ENCODE measurements around the gene ZC3H18. TPM values are rescaled to one million over a fixed set of nuclear protein-coding genes. Genes with fewer than 3 reads are reported as not detected.

ZC3H18 gene
- total and polyA plus RNA-seq, 2 donors (not counting 1 experiment from before 2014, with no cell fraction given): 7.9 to 9.4 TPM

DNA sequence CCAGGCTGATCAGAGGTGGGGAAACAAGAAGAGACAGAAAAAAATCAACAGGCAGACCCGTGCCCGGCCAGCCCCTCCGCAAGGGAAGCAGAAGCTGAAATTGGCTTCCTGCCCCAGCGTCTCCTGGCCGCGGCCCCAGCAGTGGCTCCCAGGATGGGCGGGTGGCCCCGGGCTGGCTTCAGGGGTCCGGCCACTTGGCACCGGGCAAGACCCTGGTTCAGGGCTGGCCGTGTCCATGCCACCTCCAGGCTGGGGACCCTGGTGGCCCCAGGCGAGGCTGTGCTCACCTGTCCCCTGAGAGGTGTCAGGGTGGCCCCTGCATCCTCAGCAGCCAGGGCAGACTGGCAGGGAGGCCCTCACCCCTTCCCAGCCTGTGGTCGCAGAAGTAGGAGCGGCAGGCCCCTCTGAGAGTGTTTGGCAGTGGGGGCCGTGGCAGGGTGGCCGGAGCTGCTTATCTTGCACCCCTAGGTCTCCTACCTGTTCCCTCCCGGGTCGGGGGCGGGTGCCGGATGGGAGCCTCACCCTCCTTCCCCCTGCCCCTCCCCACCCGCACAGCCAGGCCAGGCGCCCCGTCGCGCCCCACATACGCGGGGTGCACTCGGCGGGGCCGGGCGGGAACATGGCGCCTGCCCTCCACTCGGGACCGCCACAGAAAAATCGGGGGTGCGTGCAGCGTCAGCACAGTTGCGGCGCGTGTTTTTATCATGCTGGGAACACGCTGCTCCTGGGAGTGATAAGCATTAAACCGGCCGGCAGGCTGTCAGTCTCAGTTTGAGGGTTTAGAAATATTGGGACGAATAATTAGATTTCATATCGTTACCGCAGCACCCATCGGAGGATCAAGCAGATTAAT lies 46.7 kb upstream of the ZC3H18 start:
- Histone ChIP-seq H3K4me3 (replicated peaks in 1 of 4; ENCODE audit: control extremely low read depth in 1 of 4, insufficient read depth in 1 of 4, low read depth in 3 of 4, low read length in 4 of 4) (no peak overlapping the region), H3K27me3 (ENCODE audit: control insufficient read depth, insufficient read depth, low read length) (peaks cover 15% of the 10 kb centered on the region), H3K27ac (ENCODE audit: insufficient read depth, low read length) (no peak overlapping the region), H3K4me2 (ENCODE audit: extremely low read depth, insufficient read depth, low read length) (no peak overlapping the region), H3K9ac (ENCODE audit: insufficient read depth, low read length) (no peak overlapping the region), H4K20me1 (ENCODE audit: control insufficient read depth, extremely low read depth, insufficient read depth, low read length) (no peaks in the 10 kb centered on the region), H3K36me3 (ENCODE audit: control insufficient read depth, insufficient read depth, low read length) (no peaks in the 10 kb centered on the region), H3K4me1 (ENCODE audit: control insufficient read depth, extremely low read depth, insufficient read depth, low read length) (no peaks in the 10 kb centered on the region), H3K79me2 (ENCODE audit: control insufficient read depth, insufficient read depth, low read length) (no peaks in the 10 kb centered on the region), H2AFZ (ENCODE audit: low read length) (no peak overlapping the region), H3K9me3 (ENCODE audit: control insufficient read depth, insufficient read depth, low read depth, low read length) (no peaks in the 10 kb centered on the region)
- no peak for TF ChIP-seq EZH2 (IDR thresholded peaks at IDR 0.05; ENCODE audit: low read length, missing control alignments)
- no peak for TF ChIP-seq CTCF (conservative IDR thresholded peaks at IDR 0.05 in 1 of 2, IDR thresholded peaks at IDR 0.05 in 1 of 2; ENCODE audit: low read depth in 1 of 2, low read length in 2 of 2)
- no peak for DNase-seq (ENCODE audit: low read depth in 2 of 2)

DNA sequence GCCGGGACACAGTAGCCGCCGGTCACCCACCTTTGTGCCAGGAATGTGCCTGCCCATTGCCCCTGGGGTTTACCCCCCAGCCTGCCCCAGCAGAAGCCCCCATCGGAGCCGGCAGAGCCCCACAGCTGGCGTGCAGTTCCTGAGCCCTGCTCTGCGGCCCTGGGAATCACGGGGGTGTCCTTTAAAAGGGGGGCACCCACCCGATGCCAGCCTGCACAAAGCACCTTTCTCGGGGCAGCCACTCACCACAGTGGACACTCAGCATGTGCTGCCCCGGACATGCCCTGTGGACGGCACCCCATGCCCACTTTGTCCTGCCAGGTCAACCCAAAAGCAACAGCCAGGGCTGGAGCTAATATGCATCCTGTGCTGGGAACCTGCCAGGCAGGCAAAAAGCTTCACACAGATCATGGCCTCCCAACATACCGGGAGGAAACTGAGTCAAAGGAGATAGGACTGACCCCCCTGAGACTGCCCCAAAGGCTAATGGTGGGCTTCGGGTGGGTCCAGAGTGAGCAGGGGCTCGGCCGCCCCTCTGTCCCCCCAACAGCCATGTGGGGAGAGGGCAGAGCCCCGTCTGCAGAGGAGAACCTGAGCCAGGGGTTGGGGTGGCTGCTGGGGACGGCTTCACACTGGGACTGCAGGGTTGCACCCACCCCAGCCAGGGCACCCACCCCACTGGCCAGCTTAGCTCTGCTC lies 45.8 kb upstream of the ZC3H18 start:
- H3K27ac ChIP-seq (ENCODE audit: insufficient read depth, low read length): no peak overlapping the region
- H3K27me3 ChIP-seq (ENCODE audit: control insufficient read depth, insufficient read depth, low read length): peaks cover 15% of the 10 kb centered on the region
- TF ChIP-seq CTCF (conservative IDR thresholded peaks at IDR 0.05 in 1 of 2, IDR thresholded peaks at IDR 0.05 in 1 of 2; ENCODE audit: low read depth in 1 of 2, low read length in 2 of 2): no peak
- TF ChIP-seq EZH2 (IDR thresholded peaks at IDR 0.05; ENCODE audit: low read length, missing control alignments): peak; percentile 66
- no peak overlapping the region for H3K9ac ChIP-seq (ENCODE audit: insufficient read depth, low read length)
- no peak overlapping the region for H3K4me3 ChIP-seq (replicated peaks in 1 of 4; ENCODE audit: control extremely low read depth in 1 of 4, insufficient read depth in 1 of 4, low read depth in 3 of 4, low read length in 4 of 4)
- no peak overlapping the region for H2AFZ ChIP-seq (ENCODE audit: low read length)
- H3K36me3 ChIP-seq (ENCODE audit: control insufficient read depth, insufficient read depth, low read length): no peaks in the 10 kb centered on the region
- no peaks in the 10 kb centered on the region for H3K79me2 ChIP-seq (ENCODE audit: control insufficient read depth, insufficient read depth, low read length)
- H4K20me1 ChIP-seq (ENCODE audit: control insufficient read depth, extremely low read depth, insufficient read depth, low read length): no peaks in the 10 kb centered on the region
- no peak overlapping the region for H3K4me2 ChIP-seq (ENCODE audit: extremely low read depth, insufficient read depth, low read length)
- no peaks in the 10 kb centered on the region for H3K9me3 ChIP-seq (ENCODE audit: control insufficient read depth, insufficient read depth, low read depth, low read length)
- no peak for DNase-seq (ENCODE audit: low read depth in 2 of 2)
- H3K4me1 ChIP-seq (ENCODE audit: control insufficient read depth, extremely low read depth, insufficient read depth, low read length): no peaks in the 10 kb centered on the region

DNA sequence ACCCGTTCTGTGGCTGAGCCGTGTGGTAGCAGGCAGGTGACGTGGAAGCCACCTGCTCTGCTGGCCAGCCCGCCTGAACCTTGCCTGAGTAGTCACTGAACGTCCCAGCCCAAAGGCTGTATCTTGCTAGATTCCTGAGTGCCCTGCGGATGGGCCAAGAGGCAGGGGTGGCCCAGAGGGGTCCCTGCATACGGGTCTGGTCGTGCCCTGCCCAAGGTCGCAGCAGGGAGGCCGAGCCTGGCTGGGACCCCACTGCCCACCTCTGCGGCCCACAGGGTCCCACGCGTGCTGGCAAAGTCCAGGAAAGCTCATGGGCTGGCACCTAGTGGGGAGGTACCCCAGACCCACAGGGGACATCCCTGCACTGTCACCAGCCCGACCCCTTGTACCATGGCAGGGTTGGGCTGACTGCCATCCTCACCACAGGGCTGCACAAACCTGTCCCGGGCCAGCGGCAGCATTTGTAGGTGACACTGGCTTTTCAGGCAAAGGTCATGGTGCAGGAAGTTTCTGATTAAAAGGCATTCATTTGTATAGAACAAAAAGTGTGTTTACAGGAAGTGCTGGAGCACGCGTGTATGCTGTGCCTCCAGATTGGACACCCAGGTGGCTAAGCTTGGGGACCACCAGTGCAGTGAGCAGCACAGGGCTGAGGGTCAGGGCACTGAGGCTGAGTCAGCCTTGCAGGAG lies 45.1 kb upstream of the ZC3H18 start:
- H3K36me3 ChIP-seq (ENCODE audit: control insufficient read depth, insufficient read depth, low read length): no peaks in the 10 kb centered on the region
- peaks cover 15% of the 10 kb centered on the region for H3K27me3 ChIP-seq (ENCODE audit: control insufficient read depth, insufficient read depth, low read length)
- no peak overlapping the region for H2AFZ ChIP-seq (ENCODE audit: low read length)
- TF ChIP-seq CTCF (conservative IDR thresholded peaks at IDR 0.05 in 1 of 2, IDR thresholded peaks at IDR 0.05 in 1 of 2; ENCODE audit: low read depth in 1 of 2, low read length in 2 of 2) (no peak), EZH2 (IDR thresholded peaks at IDR 0.05; ENCODE audit: low read length, missing control alignments) (no peak)
- DNase-seq (ENCODE audit: low read depth in 2 of 2): no peak
- no peak overlapping the region for H3K9ac ChIP-seq (ENCODE audit: insufficient read depth, low read length)
- H3K79me2 ChIP-seq (ENCODE audit: control insufficient read depth, insufficient read depth, low read length): no peaks in the 10 kb centered on the region
- no peaks in the 10 kb centered on the region for H4K20me1 ChIP-seq (ENCODE audit: control insufficient read depth, extremely low read depth, insufficient read depth, low read length)
- no peak overlapping the region for H3K4me3 ChIP-seq (replicated peaks in 1 of 4; ENCODE audit: control extremely low read depth in 1 of 4, insufficient read depth in 1 of 4, low read depth in 3 of 4, low read length in 4 of 4)
- H3K4me2 ChIP-seq (ENCODE audit: extremely low read depth, insufficient read depth, low read length): no peak overlapping the region
- no peaks in the 10 kb centered on the region for H3K4me1 ChIP-seq (ENCODE audit: control insufficient read depth, extremely low read depth, insufficient read depth, low read length)
- H3K27ac ChIP-seq (ENCODE audit: insufficient read depth, low read length): no peak overlapping the region
- no peaks in the 10 kb centered on the region for H3K9me3 ChIP-seq (ENCODE audit: control insufficient read depth, insufficient read depth, low read depth, low read length)
